GM18907 (cell line): ENCODE results near the gene CBLB.
A peak's percentile ranks its signal among the peaks of the same experiment; 100 is the strongest.
"Not testable (repeated sequence)": the region's sequence is repeated elsewhere in the genome, so short reads cannot be mapped to it uniquely, and the experiment has no call there.

Source experiments
- ATAC-seq: cut with Tn5 transposase; IDR thresholded peaks from one replicate; pipeline ENCODE4 v1.9.1; 2021; ENCODE audit warnings: mild to moderate bottlenecking, moderate library complexity; ENCODE audit not compliant: unreplicated experiment

Gene CBLB

DNA sequence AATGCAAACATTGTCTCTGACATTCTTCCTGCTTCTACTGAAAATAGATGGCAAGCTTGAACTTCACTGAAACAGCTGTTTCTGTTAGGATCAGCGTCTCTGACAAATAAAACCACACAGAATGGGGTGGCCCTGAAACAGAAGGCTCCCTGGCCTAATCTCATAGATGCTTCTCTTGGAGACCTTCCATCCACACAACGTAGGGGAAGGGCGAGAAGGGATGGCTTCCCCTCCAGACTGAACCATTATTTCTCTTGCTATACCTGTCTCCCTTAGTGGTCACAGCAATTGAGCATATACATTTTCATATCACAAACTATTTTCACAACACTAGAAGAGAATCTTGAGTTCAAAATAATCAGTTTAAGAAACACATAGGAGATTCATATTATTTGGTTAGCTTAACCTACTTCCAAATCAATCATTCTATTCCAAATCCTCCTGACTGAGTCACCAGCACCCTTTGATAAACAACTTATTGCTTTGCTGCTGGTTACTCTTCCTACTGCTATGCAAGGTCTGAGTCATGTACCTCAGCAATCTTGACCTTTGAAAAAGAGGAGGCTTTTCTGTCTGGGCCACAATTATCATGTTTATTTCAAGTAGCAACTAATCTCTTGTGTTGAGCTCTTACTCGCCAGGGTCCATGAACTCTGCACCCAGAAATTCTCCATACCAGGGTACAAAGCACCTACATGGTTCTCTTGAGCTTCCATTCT is 45.5 kb downstream of the CBLB start:
- ATAC-seq = no peak

- ATAC-seq = no peak
Measured at GRCh38 chr3:105822171-105823123, 46.4 kb downstream of the CBLB start.

- ATAC-seq = no peak
Measured at GRCh38 chr3:105821433-105821832, 47.4 kb downstream of the CBLB start.

DNA sequence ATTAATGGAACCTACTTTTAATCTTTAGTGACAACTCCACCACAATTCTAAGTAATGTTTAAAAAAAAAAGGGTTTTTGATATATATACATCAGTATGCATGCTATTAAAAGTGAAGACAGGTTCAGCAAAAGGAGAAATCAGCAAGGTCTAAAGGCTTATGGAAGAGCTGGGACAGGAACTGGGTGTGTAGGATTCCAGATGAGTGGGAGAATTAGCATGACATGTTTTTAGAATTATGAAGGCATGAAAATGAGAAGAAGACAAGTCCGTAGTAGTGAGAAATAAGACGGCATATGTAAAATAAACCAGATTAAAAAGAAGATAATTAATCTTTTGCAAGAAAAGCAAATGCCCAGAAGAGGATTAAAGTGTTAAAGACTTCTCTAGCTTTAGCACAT is 52.0 kb downstream of the CBLB start:
- no peak for ATAC-seq

GRCh38 chr3:105815331-105815730 is 53.5 kb downstream of the CBLB start:
- ATAC-seq = not testable (repeated sequence)

DNA sequence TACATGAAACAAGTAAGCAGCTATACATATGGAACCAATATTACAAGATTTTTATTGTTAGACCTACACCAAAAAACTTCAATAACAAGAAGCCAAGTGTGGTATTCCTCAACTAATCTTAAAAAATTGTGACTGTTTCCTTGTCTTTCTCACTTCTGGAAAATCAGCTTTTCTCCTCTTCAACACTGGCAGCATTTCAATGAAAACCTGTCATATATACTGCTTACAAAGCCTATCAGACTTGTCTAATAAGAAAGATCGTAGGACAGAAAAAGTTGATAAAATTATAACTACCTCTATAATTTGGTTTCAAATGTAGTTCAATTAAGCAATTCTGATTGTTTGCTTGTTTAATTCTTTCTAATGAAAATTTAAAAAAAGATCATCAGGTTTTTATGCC is 55.1 kb downstream of the CBLB start:
- ATAC-seq = no peak

- no peak for ATAC-seq
Measured at GRCh38 chr3:105812194-105812586, 56.6 kb downstream of the CBLB start.

DNA sequence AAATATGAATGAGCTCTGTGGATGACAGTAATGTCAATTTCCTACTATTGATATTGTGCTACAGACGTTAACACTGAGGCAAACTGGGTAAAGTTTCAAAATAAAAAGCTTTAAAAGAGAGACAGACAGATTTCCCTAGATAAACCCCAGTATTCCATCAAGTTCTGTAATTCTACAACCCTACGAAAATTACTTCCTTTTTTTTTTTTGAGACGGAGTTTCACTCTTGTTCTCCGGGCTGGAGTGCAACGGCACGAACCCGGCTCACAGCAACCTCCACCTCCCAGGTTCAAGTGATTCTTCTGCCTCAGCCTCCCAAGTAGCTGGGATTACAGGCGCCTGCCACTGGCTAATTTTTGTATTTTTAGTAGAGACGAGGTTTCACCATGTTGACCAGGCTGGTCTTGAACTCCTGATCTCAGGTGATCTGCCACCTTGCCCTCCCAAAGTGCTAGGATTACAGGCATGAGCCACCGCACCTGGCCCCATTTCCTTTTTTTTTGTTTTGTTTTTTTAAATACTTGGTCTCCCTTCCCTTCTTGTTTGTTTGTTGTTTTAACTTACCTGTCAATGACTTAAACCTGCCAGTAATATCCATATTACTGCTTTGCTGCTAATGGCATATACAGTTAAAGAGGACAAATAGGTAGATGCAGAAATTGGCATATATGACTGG is 57.2 kb downstream of the CBLB start:
- no peak for ATAC-seq

GRCh38 chr3:105809208-105809888 is 59.5 kb downstream of the CBLB start:
- no peak for ATAC-seq

GRCh38 chr3:105807701-105808100 is 61.1 kb downstream of the CBLB start:
- ATAC-seq = no peak

DNA sequence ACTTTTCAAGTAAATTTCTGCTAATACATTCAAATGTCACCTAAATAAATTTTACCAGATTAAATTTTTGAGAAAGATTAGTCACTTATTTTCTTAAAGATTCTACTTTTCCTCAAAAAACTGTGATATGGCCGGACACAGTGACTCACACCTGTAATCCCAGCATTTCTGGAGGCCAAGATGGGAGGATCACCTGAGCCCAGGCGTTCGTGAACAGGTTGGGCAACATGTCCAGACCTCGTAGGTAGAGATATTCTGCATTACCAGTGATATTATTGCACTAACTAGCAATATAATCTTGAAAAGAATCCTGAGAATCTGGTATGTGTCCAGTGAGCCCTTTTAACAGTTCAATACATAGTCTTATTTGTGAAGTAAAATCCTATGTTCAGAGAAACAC is 61.7 kb downstream of the CBLB start:
- no peak for ATAC-seq

- ATAC-seq = peak; percentile 54
Measured at GRCh38 chr3:105806359-105806758, 62.5 kb downstream of the CBLB start.

DNA sequence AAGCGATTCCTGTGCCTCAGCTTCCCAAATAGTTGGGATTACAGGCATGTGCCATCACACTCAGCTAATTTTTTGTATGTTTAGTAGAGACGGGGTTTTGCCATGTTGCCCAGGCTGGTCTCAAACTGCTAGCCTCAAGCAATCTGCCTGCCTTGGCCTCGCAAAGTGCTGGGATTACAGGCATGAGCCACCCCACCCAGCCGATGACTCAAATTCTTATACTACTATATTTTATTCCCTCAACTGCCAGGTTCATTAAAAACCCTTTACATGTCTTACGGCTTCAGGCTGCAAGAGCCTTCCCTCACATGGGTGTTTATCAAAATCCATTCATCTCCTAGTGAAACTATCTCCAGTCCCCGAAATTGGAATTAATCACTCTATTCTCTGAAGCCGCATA is 63.4 kb downstream of the CBLB start:
- ATAC-seq = no peak

DNA sequence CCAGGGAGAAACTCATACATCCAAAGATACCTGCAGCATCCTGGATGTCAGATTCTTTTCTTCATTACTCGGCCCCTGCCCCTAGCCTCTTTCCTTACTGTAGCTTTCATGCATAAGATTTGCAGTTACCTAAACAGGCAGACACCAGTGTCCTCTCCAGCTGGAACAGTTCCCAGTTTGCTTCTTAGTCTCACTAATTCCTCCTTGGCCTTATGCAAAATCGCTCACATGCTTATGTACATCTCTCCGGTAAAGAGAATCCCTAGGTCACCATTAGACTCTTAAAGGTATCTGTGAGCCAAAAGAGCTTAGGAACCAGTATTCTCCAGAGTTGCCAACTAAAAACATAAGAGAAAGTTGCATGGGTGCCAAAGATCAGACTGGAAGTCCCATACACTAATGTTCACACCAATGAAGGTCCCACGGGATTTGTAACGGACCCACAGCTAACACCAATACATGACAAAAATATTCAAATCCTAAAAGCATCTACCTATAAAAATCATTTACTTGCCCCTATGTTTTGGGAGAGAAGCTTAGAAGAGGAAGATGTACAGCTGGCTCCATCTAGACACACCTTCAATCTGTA is 66.6 kb downstream of the CBLB start:
- ATAC-seq = no peak

- ATAC-seq = peak; percentile 38
Measured at GRCh38 chr3:105801397-105801796, 67.4 kb downstream of the CBLB start.

GRCh38 chr3:105800320-105800719 is 68.5 kb downstream of the CBLB start:
- ATAC-seq = no peak

GRCh38 chr3:105799286-105799685 is 69.5 kb downstream of the CBLB start:
- no peak for ATAC-seq

- ATAC-seq = peak; percentile 85
Measured at GRCh38 chr3:105798381-105798934, 70.4 kb downstream of the CBLB start.

DNA sequence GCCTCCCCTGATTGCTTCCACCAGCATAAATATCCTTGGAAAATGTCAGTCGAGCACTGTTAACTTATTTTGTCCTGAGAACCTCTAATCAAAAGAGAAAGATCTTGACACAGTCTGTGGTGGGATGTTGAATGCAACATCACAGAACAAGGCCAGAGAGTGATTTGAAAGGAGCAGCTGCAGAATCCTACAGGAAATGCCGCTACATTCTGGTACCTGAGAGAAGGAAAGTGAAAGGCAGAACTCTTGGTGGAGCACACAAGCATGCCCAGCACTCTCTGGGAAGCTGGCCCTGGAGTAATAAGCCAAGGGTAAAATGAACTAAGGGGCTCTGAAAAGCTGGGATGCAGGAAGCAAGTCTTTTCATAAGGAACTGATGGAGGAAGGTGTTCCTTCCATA is 75.8 kb downstream of the CBLB start:
- ATAC-seq = no peak
